SH-SY5Y (cell line): ENCODE measurements around the gene SORCS3.

Source experiments
- GATA2 ChIP-seq: IDR thresholded peaks from 2 replicates; pipeline ENCODE4 v1.6.1; 2011; ENCODE audit warnings: mild to moderate bottlenecking, low read depth, low read length
- GATA3 ChIP-seq: IDR thresholded peaks from 2 replicates; pipeline ENCODE4 v1.6.1; 2011; ENCODE audit warnings: low read depth, mild to moderate bottlenecking, low read length, moderate library complexity

GRCh38 chr10:104816501-104816900 is 175.4 kb downstream of the SORCS3 start:
- no peak for TF ChIP-seq GATA3
- TF ChIP-seq GATA2, result no peak
